WERI-Rb-1 (cell line): ENCODE results near the gene JAGN1.

ENCODE experiments used
- DNase-seq: peaks from one replicate; pipeline ENCODE4 v3.0.0-alpha.2; 2020
- H3K27ac ChIP-seq: fragments of 250-450 bp; sonication (Bioruptor Pico); 2 replicates; pipeline ENCODE4 v1.5.1; 2020; ENCODE audit warnings: mild to moderate bottlenecking, moderate library complexity
- H3K27me3 ChIP-seq: fragments of 250-450 bp; sonication (Bioruptor Pico); 2 replicates; pipeline ENCODE4 v1.5.1; 2021; ENCODE audit warnings: mild to moderate bottlenecking, low read depth, moderate library complexity; ENCODE audit not compliant: insufficient read depth, severe bottlenecking
- H3K36me3 ChIP-seq: fragments of 250-450 bp; sonication (Bioruptor Pico); 2 replicates; pipeline ENCODE4 v1.5.1; 2020; ENCODE audit warnings: mild to moderate bottlenecking, moderate library complexity
- H3K4me3 ChIP-seq: 2 replicates; pipeline ENCODE4 v1.5.1; 2011; ENCODE audit warnings: low read depth, mild to moderate bottlenecking, control low read depth, low read length
- H3K9me3 ChIP-seq: fragments of 250-450 bp; sonication (Bioruptor Pico); 2 replicates; pipeline ENCODE4 v1.5.1; 2021; ENCODE audit warnings: mild to moderate bottlenecking, moderate library complexity; ENCODE audit not compliant: severe bottlenecking
- TF ChIP-seq, protein P1 (sequence below): IDR thresholded peaks from 2 replicates; pipeline ENCODE4 v1.5.1; 2011; ENCODE audit warnings: low read depth, mild to moderate bottlenecking, control low read depth, inconsistent platforms, low read length

Gene JAGN1

DNA sequence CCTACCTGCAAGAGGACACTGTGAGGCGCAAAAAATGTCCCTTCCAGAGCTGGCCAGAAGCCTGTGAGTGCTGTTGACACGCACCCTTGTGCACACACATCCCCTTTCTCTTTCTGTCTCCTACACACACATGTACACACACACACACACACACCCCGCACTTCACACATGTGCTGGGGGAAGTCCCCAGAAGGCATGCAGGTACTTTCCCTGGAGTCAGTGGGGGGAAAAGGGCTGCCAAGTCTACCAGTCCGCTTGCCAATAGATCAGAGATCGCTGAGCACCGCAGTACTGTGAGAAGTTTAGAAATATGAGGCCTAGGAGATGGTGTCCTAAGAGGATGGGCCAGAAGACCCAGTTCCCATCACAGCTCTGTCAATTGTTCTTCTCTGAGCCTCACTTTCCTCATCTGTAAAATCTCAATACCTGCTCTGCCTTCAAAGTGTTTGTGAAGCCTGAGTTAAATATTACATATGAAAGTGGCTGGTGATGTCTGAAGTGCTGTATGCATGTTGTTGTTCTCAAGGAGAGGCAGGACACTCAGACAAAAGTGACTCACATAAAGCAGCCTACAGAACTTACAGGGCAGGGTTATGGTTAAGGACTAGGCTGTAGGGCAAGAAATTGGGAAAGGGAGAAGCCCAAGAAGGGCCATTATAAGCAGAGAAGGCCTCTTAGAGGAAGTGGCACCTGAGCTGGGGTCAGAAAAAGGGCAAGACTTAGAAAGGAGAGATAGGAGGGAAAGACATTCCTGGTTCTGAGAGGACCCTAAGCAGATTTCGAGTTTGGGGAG lies 19.0 kb downstream of the JAGN1 start:
- no peak overlapping the region for H3K27ac ChIP-seq
- H3K4me3 ChIP-seq: no peak overlapping the region
- H3K27me3 ChIP-seq: no peaks in the 10 kb centered on the region
- DNase-seq: no peak
- TF ChIP-seq, protein P1, sequence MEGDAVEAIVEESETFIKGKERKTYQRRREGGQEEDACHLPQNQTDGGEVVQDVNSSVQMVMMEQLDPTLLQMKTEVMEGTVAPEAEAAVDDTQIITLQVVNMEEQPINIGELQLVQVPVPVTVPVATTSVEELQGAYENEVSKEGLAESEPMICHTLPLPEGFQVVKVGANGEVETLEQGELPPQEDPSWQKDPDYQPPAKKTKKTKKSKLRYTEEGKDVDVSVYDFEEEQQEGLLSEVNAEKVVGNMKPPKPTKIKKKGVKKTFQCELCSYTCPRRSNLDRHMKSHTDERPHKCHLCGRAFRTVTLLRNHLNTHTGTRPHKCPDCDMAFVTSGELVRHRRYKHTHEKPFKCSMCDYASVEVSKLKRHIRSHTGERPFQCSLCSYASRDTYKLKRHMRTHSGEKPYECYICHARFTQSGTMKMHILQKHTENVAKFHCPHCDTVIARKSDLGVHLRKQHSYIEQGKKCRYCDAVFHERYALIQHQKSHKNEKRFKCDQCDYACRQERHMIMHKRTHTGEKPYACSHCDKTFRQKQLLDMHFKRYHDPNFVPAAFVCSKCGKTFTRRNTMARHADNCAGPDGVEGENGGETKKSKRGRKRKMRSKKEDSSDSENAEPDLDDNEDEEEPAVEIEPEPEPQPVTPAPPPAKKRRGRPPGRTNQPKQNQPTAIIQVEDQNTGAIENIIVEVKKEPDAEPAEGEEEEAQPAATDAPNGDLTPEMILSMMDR: no peak
- H3K36me3 ChIP-seq: no peaks in the 10 kb centered on the region
- peaks cover 5% of the 10 kb centered on the region for H3K9me3 ChIP-seq

DNA sequence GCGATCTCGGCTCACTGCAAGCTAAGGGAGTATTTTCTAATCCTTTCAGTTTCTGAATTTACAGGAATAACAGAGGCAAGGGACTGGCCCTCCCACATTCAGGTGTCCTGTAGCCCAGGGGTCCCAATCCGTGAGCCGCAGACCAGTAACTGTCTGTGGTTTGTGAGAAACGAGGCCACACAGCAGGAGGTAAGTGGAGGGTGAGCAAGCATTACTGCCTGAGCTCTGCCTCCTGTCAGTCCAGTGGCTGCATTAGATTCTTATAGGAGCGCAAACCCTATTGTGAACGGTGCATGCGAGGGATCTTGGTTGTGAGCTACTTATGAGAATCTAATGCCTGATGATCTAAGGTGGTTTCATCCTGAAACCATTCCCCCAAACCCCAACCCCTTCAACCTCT lies 21.5 kb downstream of the JAGN1 start:
- DNase-seq: no peak
- no peaks in the 10 kb centered on the region for H3K27me3 ChIP-seq
- no peaks in the 10 kb centered on the region for H3K36me3 ChIP-seq
- peaks cover 5% of the 10 kb centered on the region for H3K9me3 ChIP-seq
- H3K4me3 ChIP-seq: no peak overlapping the region
- H3K27ac ChIP-seq: no peak overlapping the region
- TF ChIP-seq, protein P1: no peak

DNA sequence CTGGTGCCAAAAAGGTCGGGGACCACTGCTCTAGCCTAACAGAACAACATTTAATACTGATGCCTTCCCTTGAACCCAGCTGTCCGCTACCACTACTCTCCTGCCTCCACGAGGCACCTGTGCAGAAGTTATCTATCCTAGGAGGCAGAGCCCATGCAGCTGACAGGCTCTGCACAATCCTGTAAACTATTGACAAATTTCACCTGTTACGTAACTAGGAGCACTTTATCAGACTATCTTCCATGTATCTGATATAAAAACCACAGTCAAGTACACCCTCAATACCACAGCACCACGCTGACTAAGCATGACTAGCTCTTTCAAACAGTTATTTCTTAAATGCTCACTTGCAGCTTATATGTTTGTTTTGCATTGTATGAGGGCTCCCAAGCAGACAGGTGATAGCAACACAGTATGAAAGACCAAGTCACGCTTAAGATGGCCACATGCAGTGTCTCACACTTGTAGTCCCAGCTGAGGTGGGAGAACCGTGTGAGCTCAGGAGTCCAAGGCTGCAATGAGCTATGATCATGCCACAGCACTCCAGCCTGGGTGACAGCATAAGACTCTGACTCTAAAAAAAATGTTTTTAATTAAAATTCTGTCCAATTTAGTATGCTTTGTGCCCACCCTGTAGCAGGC lies 22.0 kb downstream of the JAGN1 start:
- Histone ChIP-seq H3K36me3 (no peaks in the 10 kb centered on the region), H3K4me3 (no peak overlapping the region), H3K27ac (no peak overlapping the region), H3K27me3 (no peaks in the 10 kb centered on the region), H3K9me3 (peaks cover 5% of the 10 kb centered on the region)
- TF ChIP-seq, protein P1: no peak
- no peak for DNase-seq

DNA sequence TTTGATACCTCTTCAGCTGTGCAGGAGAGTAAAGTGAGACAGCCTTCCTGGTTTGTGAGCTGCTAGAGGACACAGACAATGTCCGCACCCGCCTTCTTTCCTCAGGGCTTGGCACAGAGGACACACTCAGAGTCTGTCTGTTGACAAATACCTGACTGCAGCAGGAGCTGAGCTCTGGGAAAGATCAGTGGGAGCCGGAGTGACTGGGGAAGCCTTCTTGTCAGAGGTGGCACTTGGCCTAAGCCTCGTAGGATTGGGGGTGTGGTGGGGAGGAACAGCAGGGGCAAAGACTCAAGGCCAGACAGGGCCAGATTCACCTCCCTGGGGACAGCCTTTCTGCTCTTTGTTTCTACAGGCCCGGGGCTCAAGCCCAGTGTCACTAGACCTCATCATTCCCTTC lies 23.2 kb downstream of the JAGN1 start:
- Histone ChIP-seq H3K36me3 (no peaks in the 10 kb centered on the region), H3K4me3 (no peak overlapping the region), H3K27me3 (no peaks in the 10 kb centered on the region), H3K27ac (no peak overlapping the region; the same call in 1 of the 2 replicates), H3K9me3 (peaks cover 5% of the 10 kb centered on the region)
- TF ChIP-seq, protein P1: no peak
- peak; percentile 49 for DNase-seq

DNA sequence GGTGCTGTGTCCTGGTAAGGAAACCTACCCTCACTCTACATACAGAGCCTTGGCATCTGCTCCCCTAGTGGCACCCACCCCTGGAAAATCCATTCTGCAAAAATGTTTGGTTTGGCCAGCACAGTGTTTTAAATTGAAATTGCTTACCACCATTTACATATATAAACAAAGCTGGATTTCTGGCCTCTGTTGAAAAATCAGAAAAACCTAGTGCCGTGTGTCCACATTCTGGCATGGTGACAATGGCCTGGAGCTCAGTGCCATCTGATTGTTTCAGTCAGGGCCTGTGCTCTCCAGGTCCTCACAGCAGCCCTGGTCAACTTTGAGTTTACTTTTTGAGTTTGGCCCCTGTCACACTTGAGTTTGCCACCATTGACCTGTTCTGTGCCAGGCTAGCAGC lies 23.6 kb downstream of the JAGN1 start:
- Histone ChIP-seq H3K4me3 (no peak overlapping the region), H3K27me3 (no peaks in the 10 kb centered on the region), H3K27ac (peak overlapping the region; percentile 95)

More for the DNA sequence above, 23.6 kb downstream of the JAGN1 start:
- TF ChIP-seq, protein P1: no peak
- no peak for DNase-seq
- Histone ChIP-seq H3K9me3 (peaks cover 5% of the 10 kb centered on the region), H3K36me3 (no peaks in the 10 kb centered on the region)
